Lower lobe of right lung (tissue), 2 donors: ENCODE data around the gene LMAN2. TPM values are rescaled to one million over a fixed set of nuclear protein-coding genes. Genes with fewer than 3 reads are reported as not detected.

Experiments
- ATAC-seq, 2 donors: fragments of 200-7000 bp; cut with Tn5 transposase; one replicate each; pipeline ENCODE4 v1.9.1; 2020 to 2022; ENCODE audit warnings: mild to moderate bottlenecking in 2 of 2, moderate library complexity in 2 of 2
- DNase-seq: peaks from one replicate; pipeline ENCODE4 v3.0.0-alpha.2; 2020
- H3K27ac ChIP-seq: fragments of 200-600 bp; one replicate; pipeline ENCODE4 v1.8.0; 2022
- H3K27me3 ChIP-seq: fragments of 200-600 bp; one replicate; pipeline ENCODE4 v1.8.0; 2022; ENCODE audit warnings: low read depth
- H3K36me3 ChIP-seq: fragments of 200-600 bp; one replicate; pipeline ENCODE4 v1.8.0; 2022; ENCODE audit warnings: mild to moderate bottlenecking
- H3K4me1 ChIP-seq: fragments of 200-600 bp; one replicate; pipeline ENCODE4 v1.8.0; 2022
- H3K4me3 ChIP-seq: fragments of 200-600 bp; one replicate; pipeline ENCODE4 v1.8.0; 2022; ENCODE audit warnings: mild to moderate bottlenecking
- H3K9me3 ChIP-seq: fragments of 200-600 bp; one replicate; pipeline ENCODE4 v1.8.0; 2022
- CTCF ChIP-seq: fragments of 200-600 bp; IDR thresholded peaks from one replicate; pipeline ENCODE4 v1.8.0; 2022; ENCODE audit warnings: antibody characterized with exemption, mild to moderate bottlenecking
- intact Hi-C: fragments of 100-400 bp; cut with DNase I; formaldehyde crosslinking; loops from one replicate; pipeline ENCODE4 v1.11.0; 2022
- total RNA-seq: library from RNA; stranded (reverse); fragmentation: NEBNext Ultra II Directional; extraction: Animal tissue kit (Norgen Biotek cat#: 25700); gene quantifications from one replicate; pipeline ENCODE4 v1.2.1, GENCODE V29; 2021
- donor health status: DM: no; HTN: yes; CAD: no; lungs with severe emphysema.

LMAN2 gene
- total RNA-seq, 1 donor from 2014 or later, result 108 TPM

DNA sequence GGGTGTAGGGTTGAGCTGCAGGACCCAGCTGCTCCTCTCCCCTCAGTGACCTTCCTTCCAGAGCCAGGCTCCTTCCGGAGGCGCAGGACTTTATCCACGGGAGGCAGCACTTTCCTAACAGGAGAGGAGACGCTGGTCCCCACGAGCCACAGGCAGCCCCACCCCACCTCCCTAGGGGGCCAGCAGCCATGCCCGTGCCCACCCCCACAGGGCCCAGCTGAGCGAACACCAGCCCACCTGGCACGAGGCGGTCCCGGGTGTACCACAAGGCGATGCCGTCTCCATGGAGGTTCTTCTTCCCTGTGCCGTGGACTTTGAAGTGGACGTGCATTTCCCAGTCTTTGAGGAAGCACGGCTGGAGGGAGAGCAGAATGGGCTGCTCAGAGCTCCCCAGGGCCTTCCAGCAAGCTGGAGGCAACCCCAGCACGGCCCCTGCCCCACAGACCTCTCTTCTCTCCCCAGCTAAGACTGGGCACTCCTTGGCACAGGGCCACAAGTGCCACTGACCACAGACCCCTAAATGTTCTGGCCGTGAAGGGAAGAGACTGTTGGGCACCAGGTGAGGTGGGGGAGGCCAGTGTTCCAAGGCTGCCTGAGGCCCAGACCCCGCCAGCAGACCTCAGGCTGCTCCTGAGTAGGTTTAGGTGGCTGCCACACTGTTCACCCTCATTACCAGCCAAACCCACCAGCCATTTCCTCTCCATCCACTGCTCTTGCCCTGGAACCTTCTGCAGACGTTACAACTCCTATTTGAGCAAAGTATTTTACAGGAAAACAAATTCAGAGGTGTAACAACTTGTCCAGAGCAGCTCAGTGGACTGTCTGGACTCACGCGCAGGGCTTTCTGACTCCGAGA lies 13.0 kb downstream of the LMAN2 start:
- DNase-seq, result peak; percentile 34
- Histone ChIP-seq H3K4me3 (no peak overlapping the region), H3K9me3 (no peaks in the 10 kb centered on the region), H3K27ac (no peak overlapping the region), H3K36me3 (peaks cover 85% of the 10 kb centered on the region), H3K27me3 (no peaks in the 10 kb centered on the region), H3K4me1 (no peaks in the 10 kb centered on the region)
- TF ChIP-seq CTCF, result no peak
- no peak for ATAC-seq
- intact Hi-C loops, result no loop called here

DNA sequence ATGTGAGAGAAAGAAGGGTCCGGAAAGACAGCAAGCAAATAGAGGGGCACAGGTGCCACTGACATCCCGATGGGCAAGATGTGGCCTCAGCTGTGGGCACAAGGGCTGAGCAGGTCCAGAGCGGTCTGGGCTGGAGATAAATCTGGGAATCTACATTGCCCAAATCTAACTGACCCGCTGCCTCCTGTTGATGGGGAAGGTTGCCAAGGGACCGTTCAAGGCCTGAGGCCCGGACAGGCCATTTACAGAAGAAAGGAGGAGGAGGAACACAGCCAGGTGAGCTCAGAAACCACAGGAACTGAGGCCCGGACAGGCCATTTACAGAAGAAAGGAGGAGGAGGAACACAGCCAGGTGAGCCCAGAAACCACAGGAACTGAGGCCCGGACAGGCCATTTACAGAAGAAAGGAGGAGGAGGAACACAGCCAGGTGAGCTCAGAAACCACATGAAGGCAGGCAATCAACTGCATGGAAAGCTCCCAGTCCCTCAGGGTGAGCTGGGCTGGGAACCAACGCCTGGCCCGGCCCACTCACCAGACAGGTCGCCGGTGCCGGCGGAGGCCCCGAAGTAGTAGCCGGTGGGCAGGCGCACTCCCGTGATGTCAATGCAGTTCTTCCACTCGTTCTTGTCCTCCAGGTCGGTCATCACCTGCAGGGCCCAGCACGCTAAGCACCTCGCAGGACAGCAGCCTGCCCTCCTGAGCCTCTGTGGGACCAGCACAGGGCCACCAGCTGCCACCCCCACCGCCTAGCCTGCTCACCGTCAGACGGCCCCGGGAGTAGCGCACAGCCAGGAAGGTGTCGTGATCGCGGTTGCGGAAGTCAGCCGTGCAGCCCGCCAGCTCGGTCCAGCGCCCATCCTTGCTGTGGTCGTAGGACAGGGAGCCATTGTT lies 14.6 kb downstream of the LMAN2 start:
- H3K9me3 ChIP-seq, result no peaks in the 10 kb centered on the region
- H3K27me3 ChIP-seq, result no peaks in the 10 kb centered on the region
- H3K36me3 ChIP-seq, result peaks cover 85% of the 10 kb centered on the region
- no peak for TF ChIP-seq CTCF
- intact Hi-C loops, result no loop called here
- no peak for ATAC-seq
- H3K4me1 ChIP-seq, result no peaks in the 10 kb centered on the region
- peak; percentile 39 for DNase-seq
- no peak overlapping the region for H3K27ac ChIP-seq
- H3K4me3 ChIP-seq, result no peak overlapping the region

- intact Hi-C loops, result no loop called here
- H3K9me3 ChIP-seq, result no peaks in the 10 kb centered on the region
- H3K27ac ChIP-seq, result no peak overlapping the region
- no peaks in the 10 kb centered on the region for H3K27me3 ChIP-seq
- no peak overlapping the region for H3K4me3 ChIP-seq
- ATAC-seq, result no peak
- peak; percentile 15 for TF ChIP-seq CTCF
- no peaks in the 10 kb centered on the region for H3K4me1 ChIP-seq
- DNase-seq, result peak; percentile 46
- peaks cover 85% of the 10 kb centered on the region for H3K36me3 ChIP-seq
These were observed 15.4 kb downstream of the LMAN2 start for GRCh38 chr5:177336112-177336511.

GRCh38 chr5:177335701-177336065 lies 15.8 kb downstream of the LMAN2 start:
- no peaks in the 10 kb centered on the region for H3K9me3 ChIP-seq
- no peaks in the 10 kb centered on the region for H3K27me3 ChIP-seq
- H3K27ac ChIP-seq, result no peak overlapping the region
- no peak for TF ChIP-seq CTCF
- H3K4me1 ChIP-seq, result no peaks in the 10 kb centered on the region
- DNase-seq, result peak; percentile 22
- H3K36me3 ChIP-seq, result peaks cover 88% of the 10 kb centered on the region
- ATAC-seq, result no peak
- intact Hi-C loops, result no loop called here
- H3K4me3 ChIP-seq, result no peak overlapping the region

DNA sequence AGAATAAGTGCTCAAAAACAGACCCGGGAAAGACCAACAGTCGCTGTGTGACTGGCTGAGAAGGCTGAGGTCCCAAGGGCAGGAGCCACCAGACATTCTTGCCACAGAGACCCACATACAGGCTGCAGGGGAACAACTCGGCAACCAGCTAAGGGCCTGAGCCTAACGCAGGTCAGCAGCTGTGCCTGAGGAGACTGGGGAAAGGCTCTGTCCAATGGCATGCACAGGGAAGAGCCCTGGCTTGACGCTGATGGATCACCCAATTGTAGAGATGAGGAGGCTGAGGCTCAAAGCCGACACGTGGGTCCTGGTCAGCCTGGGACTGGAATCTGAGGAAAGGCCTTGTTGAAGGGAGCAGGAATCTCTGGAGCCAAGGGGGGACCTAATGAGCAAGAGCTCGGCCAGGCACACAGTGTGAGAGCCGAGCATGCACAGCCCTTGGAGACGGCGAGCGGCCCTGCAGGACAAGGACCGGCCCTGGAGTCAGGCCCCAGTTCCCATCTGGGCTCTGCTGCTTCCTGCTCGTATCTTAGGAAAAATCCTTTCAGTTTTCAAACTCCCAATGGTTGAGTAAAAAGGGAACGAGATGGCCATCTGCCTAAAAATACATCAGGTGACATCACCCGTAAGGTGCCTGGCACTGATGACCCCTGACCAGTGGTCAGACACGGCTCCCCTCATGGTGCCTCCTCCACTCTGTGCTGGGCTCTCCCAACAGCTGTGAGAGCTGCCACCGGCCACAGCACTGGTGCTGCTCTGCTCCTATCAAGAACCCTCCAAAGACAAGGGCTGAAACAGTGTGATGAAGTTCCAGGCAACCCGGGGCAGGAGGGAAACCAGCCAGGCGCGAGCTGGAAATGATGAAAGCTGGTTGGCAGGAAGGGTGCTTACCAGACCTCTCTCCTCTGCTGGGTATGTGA lies 16.4 kb downstream of the LMAN2 start:
- no peak overlapping the region for H3K4me3 ChIP-seq
- DNase-seq (peak; percentile 24), ATAC-seq (no peak)
- H3K27me3 ChIP-seq, result no peaks in the 10 kb centered on the region
- peaks cover 95% of the 10 kb centered on the region for H3K36me3 ChIP-seq
- no peak for TF ChIP-seq CTCF
- no peaks in the 10 kb centered on the region for H3K9me3 ChIP-seq
- no peak overlapping the region for H3K27ac ChIP-seq
- intact Hi-C loops, result no loop called here
- H3K4me1 ChIP-seq, result no peaks in the 10 kb centered on the region
